Neural progenitor cell (in vitro differentiated cells): ENCODE results near the gene MLKL.

Experiments
- CTCF ChIP-seq: fragments of 200-600 bp; sonication (generic); IDR thresholded peaks from 2 replicates; pipeline ENCODE4 v1.5.1; 2017; ENCODE audit warnings: antibody characterized with exemption, mild to moderate bottlenecking
- EZH2 ChIP-seq: fragments of 200-600 bp; sonication (generic); IDR thresholded peaks from 2 replicates; pipeline ENCODE4 v1.6.1; 2017; ENCODE audit warnings: antibody characterized with exemption, mild to moderate bottlenecking, moderate library complexity
- EZH2phosphoT487 ChIP-seq: fragments of 200-600 bp; sonication (generic); IDR thresholded peaks from 2 replicates; pipeline ENCODE4 v1.6.1; 2017; ENCODE audit warnings: antibody characterized with exemption

GRCh38 chr16:74721716-74722115 is 21.1 kb upstream of the MLKL start:
- no peak for TF ChIP-seq CTCF
- no peak for TF ChIP-seq EZH2
- TF ChIP-seq EZH2phosphoT487: no peak
